GM12874 (cell line): Measurements from ENCODE around the gene DIPK1C.

Source experiments
- TF ChIP-seq, protein P1 (sequence below): IDR thresholded peaks from 2 replicates; pipeline ENCODE4 v1.5.1; 2011; ENCODE audit warnings: low read depth, mild to moderate bottlenecking, control low read depth, low read length, moderate library complexity; ENCODE audit not compliant: insufficient read depth

Gene DIPK1C

GRCh38 chr18:74429096-74429495 is 28.0 kb downstream of the DIPK1C start:
- TF ChIP-seq, protein P1, sequence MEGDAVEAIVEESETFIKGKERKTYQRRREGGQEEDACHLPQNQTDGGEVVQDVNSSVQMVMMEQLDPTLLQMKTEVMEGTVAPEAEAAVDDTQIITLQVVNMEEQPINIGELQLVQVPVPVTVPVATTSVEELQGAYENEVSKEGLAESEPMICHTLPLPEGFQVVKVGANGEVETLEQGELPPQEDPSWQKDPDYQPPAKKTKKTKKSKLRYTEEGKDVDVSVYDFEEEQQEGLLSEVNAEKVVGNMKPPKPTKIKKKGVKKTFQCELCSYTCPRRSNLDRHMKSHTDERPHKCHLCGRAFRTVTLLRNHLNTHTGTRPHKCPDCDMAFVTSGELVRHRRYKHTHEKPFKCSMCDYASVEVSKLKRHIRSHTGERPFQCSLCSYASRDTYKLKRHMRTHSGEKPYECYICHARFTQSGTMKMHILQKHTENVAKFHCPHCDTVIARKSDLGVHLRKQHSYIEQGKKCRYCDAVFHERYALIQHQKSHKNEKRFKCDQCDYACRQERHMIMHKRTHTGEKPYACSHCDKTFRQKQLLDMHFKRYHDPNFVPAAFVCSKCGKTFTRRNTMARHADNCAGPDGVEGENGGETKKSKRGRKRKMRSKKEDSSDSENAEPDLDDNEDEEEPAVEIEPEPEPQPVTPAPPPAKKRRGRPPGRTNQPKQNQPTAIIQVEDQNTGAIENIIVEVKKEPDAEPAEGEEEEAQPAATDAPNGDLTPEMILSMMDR = no peak

DNA sequence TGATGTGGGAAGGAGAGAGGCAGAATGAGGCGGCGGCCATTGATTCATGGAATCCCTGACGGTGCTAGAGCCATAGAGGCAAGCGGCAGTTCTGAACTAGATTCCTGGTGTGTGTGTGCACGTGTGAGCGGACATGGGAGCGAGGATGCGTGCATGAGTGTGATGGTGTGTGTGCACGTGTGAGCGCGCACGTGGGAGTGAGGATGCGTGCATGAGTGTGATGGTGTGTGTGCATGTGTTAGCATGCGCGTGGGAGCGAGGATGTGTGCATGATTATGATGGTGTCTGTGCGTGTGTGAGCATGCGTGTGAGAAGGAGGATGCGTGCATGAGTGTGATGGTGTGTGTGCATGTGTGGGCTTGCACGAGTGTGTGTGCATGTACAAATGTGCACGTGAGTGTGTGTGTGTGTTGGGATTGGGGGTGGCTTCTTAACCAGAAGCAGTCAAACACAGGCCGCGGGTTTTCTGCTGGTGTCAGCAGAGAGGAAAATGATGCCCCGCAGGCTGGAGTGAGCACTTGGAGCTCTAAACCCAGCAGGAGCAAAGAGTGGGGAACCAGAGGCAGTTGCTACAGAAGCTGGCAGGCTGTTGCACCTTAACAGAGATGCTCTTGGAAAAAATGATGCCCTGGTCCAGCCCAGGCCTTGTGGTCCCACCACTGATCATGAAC is 29.5 kb downstream of the DIPK1C start:
- TF ChIP-seq, protein P1 = no peak

- TF ChIP-seq, protein P1 = no peak
Measured at GRCh38 chr18:74425876-74426275, 31.2 kb downstream of the DIPK1C start.

DNA sequence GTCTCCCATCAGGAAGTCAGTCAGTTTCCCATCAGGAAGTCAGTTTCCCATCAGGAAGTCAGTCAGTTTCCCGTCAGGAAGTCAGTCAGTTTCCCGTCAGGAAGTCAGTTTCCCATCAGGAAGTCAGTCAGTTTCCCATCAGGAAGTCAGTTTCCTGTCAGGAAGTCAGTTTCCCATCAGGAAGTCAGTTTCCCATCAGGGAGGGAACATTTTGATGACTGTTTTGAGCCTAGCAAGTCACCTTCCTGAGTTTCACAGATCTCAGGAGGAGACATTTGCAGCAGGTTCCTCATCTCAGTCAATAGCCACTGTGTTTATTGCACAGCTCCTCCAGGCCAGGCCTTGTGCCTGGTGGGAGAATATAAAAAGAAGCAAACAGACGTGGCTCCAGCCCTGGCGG is 31.9 kb downstream of the DIPK1C start:
- TF ChIP-seq, protein P1 = no peak

DNA sequence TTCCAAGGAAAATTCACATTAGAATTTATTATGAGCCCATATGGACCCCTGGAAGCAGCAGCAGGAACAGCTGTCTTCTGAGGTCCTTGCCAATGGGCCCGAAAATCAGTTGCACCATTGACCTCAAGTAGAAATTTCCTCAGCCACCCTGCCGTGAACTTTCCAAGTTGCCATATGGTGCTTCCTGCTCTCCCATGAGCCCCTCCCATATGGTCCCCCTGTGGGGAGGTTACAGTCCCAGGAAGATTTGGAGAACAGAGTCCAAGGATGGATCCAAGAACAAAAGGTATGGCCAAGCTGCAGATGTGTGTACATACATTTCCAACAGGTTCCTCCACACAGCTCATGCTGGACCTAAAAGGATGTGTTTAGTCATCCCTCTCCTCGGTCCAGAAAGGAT is 34.6 kb downstream of the DIPK1C start:
- TF ChIP-seq, protein P1 = no peak

DNA sequence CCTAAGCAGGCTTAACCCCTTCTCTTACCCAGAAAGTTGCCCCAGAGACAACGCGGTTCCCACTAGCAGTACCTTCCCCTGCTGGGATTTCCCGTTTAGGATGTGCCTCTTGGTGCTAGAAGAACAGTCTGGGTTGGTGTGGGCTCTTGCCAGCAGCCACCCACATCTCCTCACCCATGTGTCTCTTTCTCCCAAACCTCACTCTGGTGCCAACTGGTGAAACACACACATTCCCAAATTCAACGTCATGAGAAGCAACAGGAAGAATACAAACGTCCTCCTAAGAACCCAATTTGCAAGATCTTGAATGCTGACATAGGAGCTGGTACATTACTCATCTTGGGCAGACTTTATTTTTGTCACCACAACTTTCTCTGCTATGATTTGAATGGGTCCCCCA is 36.2 kb downstream of the DIPK1C start:
- TF ChIP-seq, protein P1 = no peak

DNA sequence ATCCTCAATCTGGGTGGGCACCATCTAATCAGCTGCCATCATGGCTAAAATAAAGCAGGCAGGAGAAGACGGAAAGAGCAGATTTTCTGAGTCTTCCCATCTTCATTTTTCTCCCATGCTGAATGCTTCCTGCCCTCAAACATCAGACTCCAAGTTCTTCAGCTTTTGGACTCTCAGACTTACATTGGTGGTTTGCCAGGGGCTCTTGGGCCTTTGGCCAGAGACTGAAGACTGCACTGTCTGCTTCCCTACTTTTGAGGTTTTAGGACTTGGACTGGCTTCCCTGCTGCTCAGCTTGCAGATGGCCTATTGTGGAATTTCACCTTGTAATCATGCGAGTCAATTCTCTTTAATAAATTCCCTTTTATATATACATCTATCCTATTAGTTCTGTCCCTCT is 36.6 kb downstream of the DIPK1C start:
- TF ChIP-seq, protein P1 = no peak

DNA sequence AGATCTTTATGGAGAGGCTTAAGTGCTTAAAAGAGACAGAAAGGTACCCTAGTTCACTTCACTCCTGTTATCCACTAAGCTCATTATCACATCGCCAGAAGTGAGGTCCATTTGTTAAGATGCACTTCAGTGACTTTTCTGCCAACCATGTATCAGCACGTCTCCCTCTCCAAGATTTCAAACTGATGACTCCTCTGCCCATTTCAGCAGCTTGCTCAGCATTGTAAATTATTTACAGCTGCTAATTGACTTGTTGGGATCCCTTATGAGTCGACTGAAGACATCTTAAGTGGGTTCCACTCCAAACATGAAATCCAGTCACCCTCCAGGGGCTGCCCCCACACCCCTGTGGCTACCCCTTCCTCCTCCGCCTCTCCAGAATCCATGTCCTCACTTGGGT is 37.3 kb downstream of the DIPK1C start:
- TF ChIP-seq, protein P1 = no peak
